HTERT RPE-1 (cell line): ENCODE measurements around the gene TRIM42.

ENCODE experiments used
- in situ Hi-C: fragments of 300-500 bp; cut with MboI; formaldehyde crosslinking; loops from 4 replicates; pipeline ENCODE4 v1.14.3; 2020; ENCODE audit warnings: low sequenced_read_pairs

The TRIM42 gene

DNA sequence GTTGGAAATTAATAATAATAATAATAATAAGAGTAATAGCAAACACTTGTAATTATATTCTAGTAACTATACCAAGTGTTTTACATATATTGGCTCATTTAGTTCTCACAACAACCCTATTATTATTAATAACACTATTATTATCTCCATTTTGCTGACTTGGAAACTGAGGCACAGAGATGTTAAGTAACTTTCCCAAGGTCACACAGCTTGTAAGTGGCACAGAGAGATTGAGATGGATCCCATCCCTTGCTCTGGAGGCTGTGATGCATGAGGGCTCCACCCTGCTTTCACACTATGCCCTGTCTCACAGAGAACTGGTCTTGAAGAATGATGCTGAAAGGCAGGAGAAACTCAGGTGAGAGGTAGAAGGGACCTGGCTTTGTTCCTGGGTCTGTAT lies 31.9 kb downstream of the TRIM42 start:
- in situ Hi-C loops: no loop called here

GRCh38 chr3:140710711-140711389 lies 33.0 kb downstream of the TRIM42 start:
- in situ Hi-C loops: no loop called here

DNA sequence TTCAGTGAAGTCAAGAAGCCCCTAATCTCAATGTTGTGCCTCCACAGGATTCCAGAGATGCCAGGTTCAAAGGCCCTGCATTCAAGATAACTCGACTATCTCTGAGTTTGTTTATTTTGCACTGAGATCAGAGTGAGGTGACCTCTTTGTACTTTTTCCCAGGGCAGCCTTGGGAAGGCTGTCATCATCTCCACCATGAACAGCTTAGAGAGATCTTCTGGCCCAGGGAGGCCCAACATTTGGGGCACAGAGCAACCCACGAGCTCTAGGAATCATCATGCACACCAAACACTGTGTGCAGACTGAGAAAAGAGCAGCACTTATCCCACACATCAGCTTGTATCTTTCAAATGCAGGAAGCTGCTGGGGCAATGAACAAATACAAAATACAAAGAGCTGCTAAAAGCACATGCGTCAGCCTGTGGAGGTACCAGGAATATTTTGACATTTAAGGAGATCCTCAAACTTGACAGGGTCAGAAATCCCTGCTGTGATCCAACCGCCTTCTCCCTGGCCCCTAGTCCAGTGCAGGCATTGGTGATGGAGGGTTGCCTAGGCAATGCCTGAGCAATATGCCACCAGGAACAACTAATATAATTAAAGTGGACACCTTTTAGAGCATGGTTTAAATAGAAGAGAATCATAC lies 33.6 kb downstream of the TRIM42 start:
- in situ Hi-C loops: no loop called here

DNA sequence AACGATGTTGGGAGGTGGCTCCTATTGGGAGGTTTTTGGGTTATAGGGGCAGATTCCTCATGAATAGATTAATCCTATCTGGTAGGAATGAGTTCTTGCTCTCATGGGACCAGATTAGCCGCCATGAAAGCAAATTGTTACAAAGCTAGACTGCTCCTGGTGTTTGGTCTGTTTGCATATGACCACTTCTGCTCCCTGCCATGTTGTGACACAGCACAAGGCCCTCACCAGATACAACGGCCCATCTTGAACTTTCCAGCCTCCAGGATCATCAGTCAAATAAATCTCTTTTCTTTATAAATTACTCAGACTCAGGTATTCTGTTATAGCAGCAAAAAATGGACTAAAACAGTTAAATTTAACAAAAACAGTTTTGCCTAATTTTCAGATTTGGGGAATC lies 34.4 kb downstream of the TRIM42 start:
- in situ Hi-C loops: no loop called here

- in situ Hi-C loops: no loop called here
These were observed 37.2 kb downstream of the TRIM42 start for GRCh38 chr3:140715035-140715434.

DNA sequence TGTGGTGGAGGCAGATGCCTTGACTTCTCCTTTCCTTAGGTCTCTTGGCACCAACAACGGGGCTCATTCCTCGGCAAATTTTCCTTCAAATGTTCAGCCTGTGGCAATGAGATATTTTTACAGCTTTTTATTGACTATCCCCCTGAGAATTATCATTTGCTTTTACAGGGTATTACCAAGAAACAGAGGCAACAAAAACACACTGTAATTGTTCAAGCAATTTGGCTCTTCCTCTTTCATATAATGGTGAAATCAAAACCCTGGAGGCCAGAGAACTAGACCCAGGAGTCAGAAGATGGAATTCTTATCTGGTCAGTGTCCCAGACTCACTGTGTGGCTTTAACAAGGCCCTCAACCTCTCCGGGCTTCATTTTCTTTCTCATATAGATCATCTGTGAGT lies 40.1 kb downstream of the TRIM42 start:
- in situ Hi-C loops: no loop called here

- in situ Hi-C loops: no loop called here
These were observed 42.2 kb downstream of the TRIM42 start for GRCh38 chr3:140719841-140720614.

- in situ Hi-C loops: no loop called here
These were observed 45.7 kb downstream of the TRIM42 start for GRCh38 chr3:140723576-140723975.

DNA sequence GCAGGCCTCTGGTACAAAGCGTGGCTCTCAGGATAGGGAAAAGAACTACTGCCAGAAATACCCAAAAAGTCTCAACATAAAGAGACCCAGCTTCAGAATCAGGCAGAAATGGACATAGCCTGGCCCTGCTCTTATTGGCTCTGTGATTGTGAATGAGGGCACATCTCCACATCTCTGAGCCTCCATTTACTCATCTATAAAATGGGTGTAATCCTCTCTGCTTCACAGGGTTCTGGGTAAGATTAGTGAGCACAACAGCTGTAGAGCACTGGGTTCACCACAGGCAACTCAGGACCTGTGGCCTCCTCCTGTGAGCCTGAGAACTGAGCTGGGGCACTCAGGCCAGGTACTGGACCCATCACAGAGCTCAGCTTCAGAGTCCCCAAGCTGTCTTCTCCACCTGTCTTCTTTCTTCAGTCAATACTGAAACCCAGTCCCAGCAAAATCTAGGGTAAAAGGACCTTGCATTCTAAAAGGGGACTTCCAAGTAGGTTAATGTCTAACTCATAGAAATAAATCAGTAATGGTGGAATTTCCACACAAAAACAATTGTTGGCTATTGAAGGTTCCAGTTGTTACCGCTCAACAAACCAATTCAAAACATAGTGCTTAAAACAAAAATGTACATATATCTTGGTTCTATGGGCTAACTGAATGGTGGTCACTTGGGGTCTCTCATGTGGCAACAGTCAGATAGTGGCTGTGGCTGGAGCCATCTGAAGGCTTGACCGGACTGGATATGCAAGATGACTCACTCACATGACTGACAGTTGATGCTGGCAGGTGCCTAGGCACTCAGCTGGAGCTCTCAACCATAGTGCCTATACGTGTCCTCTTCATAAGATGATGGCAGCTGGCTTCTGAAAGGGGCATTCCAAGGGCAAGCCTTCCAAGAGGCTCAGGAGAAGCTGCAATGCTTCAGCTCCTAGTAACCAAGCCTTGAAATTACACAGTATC lies 47.3 kb downstream of the TRIM42 start:
- in situ Hi-C loops: no loop called here

DNA sequence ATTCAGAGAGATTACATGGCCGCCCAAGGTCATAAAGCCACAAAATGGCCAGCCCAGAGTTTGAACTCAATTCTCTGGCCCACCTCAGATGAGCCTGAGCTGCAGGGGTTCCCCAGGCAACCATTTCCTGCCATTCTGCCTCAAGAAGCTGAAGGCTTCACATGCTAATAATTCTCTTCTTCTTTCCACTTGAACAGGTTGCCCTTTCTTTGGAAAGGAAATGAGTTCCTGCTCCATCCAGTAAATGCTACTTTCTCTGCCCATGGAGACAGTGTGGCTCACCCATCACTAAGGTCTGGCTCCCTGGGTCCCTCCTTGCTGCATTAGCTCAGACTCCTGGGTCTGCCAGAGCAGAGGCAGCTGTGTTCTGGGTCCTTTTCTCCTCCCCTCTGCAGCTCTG lies 48.2 kb downstream of the TRIM42 start:
- in situ Hi-C loops: no loop called here

DNA sequence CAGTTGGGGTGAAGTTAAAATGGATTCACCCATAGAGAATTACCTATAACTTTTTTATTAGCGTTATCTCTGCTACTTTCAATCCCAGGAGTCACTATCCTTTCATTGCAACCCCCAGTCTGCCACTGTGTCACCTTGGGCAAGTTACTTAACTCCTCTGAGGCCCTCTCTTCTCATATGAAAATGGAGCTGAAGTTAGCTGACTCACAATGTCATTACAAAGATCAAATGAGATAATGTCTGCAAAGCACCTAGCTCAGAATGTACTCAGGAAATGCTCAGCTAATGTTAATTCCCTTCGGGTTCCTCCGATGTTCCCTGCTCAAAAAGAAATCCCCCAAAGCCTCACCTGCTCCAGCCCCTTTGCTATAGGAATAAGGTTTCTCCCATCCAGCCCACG lies 50.0 kb downstream of the TRIM42 start:
- in situ Hi-C loops: no loop called here

GRCh38 chr3:140731440-140732119 lies 53.7 kb downstream of the TRIM42 start:
- in situ Hi-C loops: no loop called here

DNA sequence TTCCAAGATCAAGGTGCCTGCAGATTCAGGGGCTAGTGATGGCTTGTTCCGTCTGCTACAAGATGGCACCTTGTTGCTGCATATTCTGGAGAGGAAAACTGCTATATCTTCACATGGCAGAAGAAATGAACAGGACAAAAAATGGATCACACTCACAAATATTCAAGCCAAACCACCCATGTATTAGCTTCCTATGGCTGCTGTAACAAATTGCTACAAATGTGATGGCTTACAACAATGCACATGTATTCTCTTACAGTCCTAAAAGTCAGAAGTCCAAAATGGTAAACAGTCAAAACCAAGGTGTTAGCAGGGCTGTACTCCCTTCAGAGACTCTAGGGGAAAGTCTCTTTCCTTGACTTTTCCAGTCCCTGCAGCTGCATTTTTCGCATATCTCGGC lies 55.8 kb downstream of the TRIM42 start:
- in situ Hi-C loops: no loop called here

DNA sequence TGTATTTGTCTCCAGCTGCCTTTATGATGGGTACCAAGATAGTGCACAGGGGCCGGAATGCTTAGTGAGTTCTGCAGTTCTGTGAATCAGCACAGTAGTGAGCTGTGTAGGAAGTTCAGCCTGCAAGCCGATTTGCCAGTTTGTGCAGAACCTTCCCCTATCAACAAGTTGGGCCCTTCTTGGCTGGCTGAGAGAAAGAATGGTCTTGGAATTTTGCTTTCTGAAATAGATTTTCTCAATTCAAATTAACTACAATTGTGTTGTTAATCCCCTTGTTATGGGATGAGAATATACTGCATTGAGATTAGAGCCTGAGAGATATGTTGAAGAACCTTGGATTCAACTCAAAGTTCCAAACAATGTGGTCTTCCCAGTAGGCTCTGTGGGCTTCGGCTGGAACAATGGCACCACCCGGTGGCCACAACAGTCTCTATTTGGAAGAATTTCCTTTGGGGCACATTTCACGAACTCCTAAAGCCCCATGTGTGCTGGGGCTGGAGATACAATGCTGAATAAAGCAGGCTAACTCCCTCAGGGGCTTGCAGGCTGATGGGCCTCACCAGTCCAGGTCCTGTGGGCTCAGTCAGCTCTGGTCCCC lies 59.1 kb downstream of the TRIM42 start:
- in situ Hi-C loops: no loop called here

- in situ Hi-C loops: no loop called here
These were observed 64.3 kb downstream of the TRIM42 start for GRCh38 chr3:140742116-140742515.

DNA sequence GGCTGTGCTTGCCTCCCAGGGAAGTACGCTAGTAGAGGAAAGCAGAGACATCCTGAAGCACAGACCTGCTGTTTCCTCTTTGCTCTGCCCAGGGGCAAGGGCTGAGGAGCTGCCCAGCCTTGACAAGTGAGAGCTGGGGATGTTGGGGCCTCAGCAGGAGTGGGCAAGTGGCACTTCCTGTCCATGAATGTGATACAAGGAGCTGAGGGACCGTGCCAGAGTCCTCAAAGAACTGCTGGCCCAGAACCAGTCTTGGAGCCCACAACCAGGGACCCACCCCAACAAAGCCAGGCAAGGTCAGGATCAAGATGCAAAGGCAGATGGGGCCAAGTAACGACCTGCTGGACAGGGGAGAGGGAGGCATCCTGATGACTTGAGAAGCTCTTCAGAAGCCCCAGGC lies 70.3 kb downstream of the TRIM42 start:
- in situ Hi-C loops: no loop called here

- in situ Hi-C loops: no loop called here
These were observed 71.0 kb downstream of the TRIM42 start for GRCh38 chr3:140748903-140749302.
